Measurements from ENCODE around the gene UROD.
A peak's percentile ranks its signal among the peaks of the same experiment; 100 is the strongest.
"Not testable (repeated sequence)": the region's sequence is repeated elsewhere in the genome, so short reads cannot be mapped to it uniquely, and the experiment has no call there.

UROD gene

DNA sequence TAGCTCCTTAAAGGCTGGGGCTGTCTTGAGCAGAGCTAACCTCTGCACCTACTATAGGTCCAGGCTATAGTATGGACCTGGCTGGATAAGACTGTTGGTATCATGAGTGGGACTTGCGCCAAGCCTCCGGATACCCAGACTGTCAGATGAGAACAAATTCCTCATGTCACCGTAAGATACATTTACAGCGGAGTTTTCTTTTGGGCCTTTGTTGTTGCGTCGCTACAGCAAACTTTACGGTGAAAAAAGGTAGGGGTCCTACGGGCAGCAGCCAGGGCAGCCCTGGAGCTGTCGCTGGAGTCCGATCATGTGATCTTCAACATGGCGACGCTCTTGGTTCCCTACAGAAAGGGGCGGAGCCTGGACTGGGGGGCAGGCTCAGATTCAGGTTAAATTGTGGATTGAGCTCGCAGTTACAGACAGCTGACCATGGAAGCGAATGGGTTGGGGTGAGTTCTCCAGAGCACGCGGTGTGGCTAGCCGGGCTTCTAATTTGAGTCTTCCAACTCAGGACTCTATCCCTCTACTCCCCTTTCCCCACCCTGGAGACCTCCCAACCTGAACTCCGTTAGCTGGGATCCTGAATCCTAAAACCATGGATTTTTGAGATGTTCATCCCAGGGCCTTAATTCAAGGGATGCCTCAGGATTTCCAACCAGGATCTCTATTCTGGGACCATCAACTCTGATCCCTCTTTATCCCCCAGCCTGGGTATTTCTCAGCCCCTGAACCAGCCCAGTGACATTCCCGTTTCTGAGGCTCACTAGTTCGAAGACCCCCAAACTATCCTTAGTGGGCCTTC, at the start of gene UROD:
Gene UROD (plus strand): TSS at position 418 of the 802 bp plus-strand sequence. CDS start 12 bp downstream, at position 430.
- H3K36me3 Mint-ChIP-seq (ENCODE audit: insufficient read depth) = peaks cover 20% of the 10 kb centered on the region
- H3K4me1 Mint-ChIP-seq = peaks cover 58% of the 10 kb centered on the region
- H3K27me3 Mint-ChIP-seq = no peaks in the 10 kb centered on the region
- ATAC-seq (replicated peaks; ENCODE audit: extremely low read depth, poor library complexity, severe bottlenecking) = peak; percentile 88
- H3K4me3 Mint-ChIP-seq = peak within 1 kb of the TSS; percentile 90
- peak within 1 kb of the TSS; percentile 90 for H3K27ac Mint-ChIP-seq (ENCODE audit: low read depth)
- DNase-seq (ENCODE audit: low spot score in 2 of 2) = peak; percentile 74 to 81
- H3K9me3 Mint-ChIP-seq = no peaks in the 10 kb centered on the region

DNA sequence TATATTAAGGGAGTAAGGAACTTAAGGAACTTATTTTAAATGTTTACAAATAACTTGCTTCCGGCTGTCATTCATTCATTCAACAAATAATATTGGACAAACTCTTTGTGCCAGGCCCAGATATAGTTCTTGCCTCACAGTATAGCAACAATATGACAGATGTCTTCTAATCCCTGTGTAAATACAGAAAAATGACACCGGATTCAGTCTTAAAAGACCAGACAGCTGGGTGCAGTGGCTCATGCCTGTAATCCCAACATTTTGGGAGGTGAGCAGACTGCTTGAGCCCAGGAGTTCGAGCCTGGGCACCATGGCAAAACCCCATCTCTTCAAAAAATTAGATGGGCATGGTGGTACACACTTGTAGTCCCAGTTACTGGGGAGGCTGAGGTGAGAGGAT, 49.3 kb upstream of the UROD start:
- Mint-ChIP-seq H3K9me3 (no peaks in the 10 kb centered on the region), H3K4me1 (no peaks in the 10 kb centered on the region), H3K27me3 (no peaks in the 10 kb centered on the region), H3K36me3 (ENCODE audit: insufficient read depth) (peaks cover 6% of the 10 kb centered on the region), H3K4me3 (no peak overlapping the region), H3K27ac (ENCODE audit: low read depth) (no peak overlapping the region)
- no peak for ATAC-seq (replicated peaks; ENCODE audit: extremely low read depth, poor library complexity, severe bottlenecking)
- DNase-seq (ENCODE audit: low spot score in 2 of 2) = no peak

GRCh38 chr1:44964396-44964795, 47.7 kb upstream of the UROD start:
- Mint-ChIP-seq H3K27ac (ENCODE audit: low read depth) (no peak overlapping the region), H3K36me3 (ENCODE audit: insufficient read depth) (peaks cover 8% of the 10 kb centered on the region), H3K4me3 (no peak overlapping the region), H3K27me3 (no peaks in the 10 kb centered on the region), H3K9me3 (no peaks in the 10 kb centered on the region), H3K4me1 (no peaks in the 10 kb centered on the region)
- DNase-seq (ENCODE audit: low spot score in 2 of 2) (no peak), ATAC-seq (replicated peaks; ENCODE audit: extremely low read depth, poor library complexity, severe bottlenecking) (no peak)

GRCh38 chr1:44970317-44970716, 41.7 kb upstream of the UROD start:
- peaks cover 5% of the 10 kb centered on the region for H3K4me1 Mint-ChIP-seq
- no peak overlapping the region for H3K4me3 Mint-ChIP-seq
- ATAC-seq (replicated peaks; ENCODE audit: extremely low read depth, poor library complexity, severe bottlenecking) = no peak
- no peaks in the 10 kb centered on the region for H3K27me3 Mint-ChIP-seq
- DNase-seq (ENCODE audit: low spot score in 2 of 2) = no peak
- no peak overlapping the region for H3K27ac Mint-ChIP-seq (ENCODE audit: low read depth)
- H3K36me3 Mint-ChIP-seq (ENCODE audit: insufficient read depth) = peaks cover 23% of the 10 kb centered on the region
- H3K9me3 Mint-ChIP-seq = no peaks in the 10 kb centered on the region

DNA sequence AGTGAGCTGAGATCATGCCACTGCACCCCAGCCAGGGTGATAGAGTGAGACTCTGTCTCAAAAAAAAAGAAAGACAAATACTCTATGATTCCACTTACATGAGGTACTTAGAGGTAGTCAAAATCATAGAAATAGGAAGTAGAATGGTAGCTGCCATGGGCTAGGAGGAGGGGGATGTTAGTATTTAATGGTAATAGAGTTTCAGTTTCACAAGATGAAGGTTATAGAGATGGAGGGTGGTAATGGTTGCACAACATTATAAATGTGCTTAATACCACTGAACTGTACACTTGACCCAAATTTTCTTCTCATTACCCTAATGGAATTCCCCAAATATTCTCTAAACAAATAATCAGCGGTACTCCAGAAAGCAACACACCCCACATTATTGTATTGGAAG, 38.4 kb upstream of the UROD start:
- H3K4me1 Mint-ChIP-seq = peaks cover 5% of the 10 kb centered on the region
- ATAC-seq (replicated peaks; ENCODE audit: extremely low read depth, poor library complexity, severe bottlenecking) = no peak

GRCh38 chr1:44976252-44976651, 35.8 kb upstream of the UROD start:
- H3K4me3 Mint-ChIP-seq = no peak overlapping the region
- DNase-seq (ENCODE audit: low spot score in 2 of 2) (no peak), ATAC-seq (replicated peaks; ENCODE audit: extremely low read depth, poor library complexity, severe bottlenecking) (no peak)
- H3K36me3 Mint-ChIP-seq (ENCODE audit: insufficient read depth) = peaks cover 57% of the 10 kb centered on the region
- no peaks in the 10 kb centered on the region for H3K4me1 Mint-ChIP-seq
- H3K9me3 Mint-ChIP-seq = no peaks in the 10 kb centered on the region
- H3K27me3 Mint-ChIP-seq = no peaks in the 10 kb centered on the region
- no peak overlapping the region for H3K27ac Mint-ChIP-seq (ENCODE audit: low read depth)

More for the DNA sequence above, 38.4 kb upstream of the UROD start:
- Mint-ChIP-seq H3K9me3 (no peaks in the 10 kb centered on the region), H3K27ac (ENCODE audit: low read depth) (no peak overlapping the region), H3K4me3 (no peak overlapping the region), H3K27me3 (no peaks in the 10 kb centered on the region), H3K36me3 (ENCODE audit: insufficient read depth) (peaks cover 44% of the 10 kb centered on the region)
- DNase-seq (ENCODE audit: low spot score in 2 of 2) = no peak

DNA sequence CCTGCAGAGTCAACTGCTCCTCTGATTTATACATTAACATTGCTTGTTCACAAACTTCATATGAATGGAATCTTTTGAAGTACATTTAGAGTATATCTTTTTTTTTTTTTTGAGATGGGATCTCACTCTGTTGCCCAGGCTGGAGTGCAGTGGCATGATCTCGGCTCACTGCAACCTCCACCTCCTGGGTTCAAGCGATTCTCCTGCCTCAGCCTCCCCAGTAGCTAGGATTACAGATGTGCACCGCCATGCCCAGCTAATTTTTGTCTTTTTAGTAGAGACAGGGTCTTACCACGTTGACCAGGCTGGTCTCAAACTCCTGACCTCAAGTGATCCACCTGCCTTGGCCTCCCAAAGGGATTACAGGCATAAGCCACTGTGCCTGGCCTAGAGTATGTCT, 34.7 kb upstream of the UROD start:
- H3K4me1 Mint-ChIP-seq; H3K27ac Mint-ChIP-seq (ENCODE audit: low read depth); H3K27me3 Mint-ChIP-seq; H3K4me3 Mint-ChIP-seq; H3K9me3 Mint-ChIP-seq; DNase-seq (ENCODE audit: low spot score in 2 of 2); ATAC-seq (replicated peaks; ENCODE audit: extremely low read depth, poor library complexity, severe bottlenecking): not testable (repeated sequence)
- H3K36me3 Mint-ChIP-seq (ENCODE audit: insufficient read depth) = peaks cover 51% of the 10 kb centered on the region

DNA sequence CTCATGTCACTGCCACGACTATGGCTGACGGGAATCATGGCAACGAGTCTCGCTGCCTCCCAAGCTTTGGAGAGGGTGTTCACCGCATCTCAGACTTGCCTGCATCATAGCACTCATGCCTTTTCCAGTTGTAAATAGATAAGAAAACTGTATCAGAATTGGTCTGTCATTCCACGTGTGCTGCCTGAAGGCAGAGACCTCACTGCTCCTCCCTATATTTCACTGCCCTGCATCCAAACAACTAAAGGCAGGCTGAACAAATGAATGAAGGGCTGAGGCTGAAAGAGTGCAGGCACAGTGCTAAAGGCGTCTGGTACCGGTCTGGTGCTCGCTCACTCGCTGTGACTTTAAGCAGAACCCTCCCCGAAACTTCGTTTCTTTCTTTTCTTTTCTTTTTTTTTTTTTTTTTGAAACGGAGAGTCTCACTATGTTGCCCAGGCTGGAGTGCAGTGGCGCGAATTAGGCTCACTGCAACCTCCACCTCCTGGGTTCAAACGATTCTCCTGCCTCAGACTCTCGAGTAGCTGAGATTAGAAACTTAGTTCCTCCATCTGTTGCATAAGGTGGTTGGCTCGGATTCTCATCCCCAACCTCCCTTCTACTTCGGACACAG, 26.2 kb upstream of the UROD start:
- peaks cover 5% of the 10 kb centered on the region for H3K36me3 Mint-ChIP-seq (ENCODE audit: insufficient read depth)
- H3K27ac Mint-ChIP-seq (ENCODE audit: low read depth) = peak overlapping the region; percentile 85
- peak overlapping the region; percentile 90 for H3K4me3 Mint-ChIP-seq
- ATAC-seq (replicated peaks; ENCODE audit: extremely low read depth, poor library complexity, severe bottlenecking) (peak; percentile 3), DNase-seq (ENCODE audit: low spot score in 2 of 2) (no peak)
- no peaks in the 10 kb centered on the region for H3K9me3 Mint-ChIP-seq
- no peaks in the 10 kb centered on the region for H3K27me3 Mint-ChIP-seq
- H3K4me1 Mint-ChIP-seq = peaks cover 16% of the 10 kb centered on the region

- no peaks in the 10 kb centered on the region for H3K9me3 Mint-ChIP-seq
- peaks cover 16% of the 10 kb centered on the region for H3K4me1 Mint-ChIP-seq
- DNase-seq (ENCODE audit: low spot score in 2 of 2) (no peak), ATAC-seq (replicated peaks; ENCODE audit: extremely low read depth, poor library complexity, severe bottlenecking) (no peak)
- H3K36me3 Mint-ChIP-seq (ENCODE audit: insufficient read depth) = peaks cover 3% of the 10 kb centered on the region
- H3K4me3 Mint-ChIP-seq = no peak overlapping the region
- no peaks in the 10 kb centered on the region for H3K27me3 Mint-ChIP-seq
- no peak overlapping the region for H3K27ac Mint-ChIP-seq (ENCODE audit: low read depth)
Observed at GRCh38 chr1:44988531-44989156, 23.4 kb upstream of the UROD start.

GRCh38 chr1:44994309-44994898, 17.6 kb upstream of the UROD start:
- Mint-ChIP-seq H3K4me1 (no peaks in the 10 kb centered on the region), H3K27me3 (no peaks in the 10 kb centered on the region), H3K4me3 (no peak overlapping the region), H3K9me3 (no peaks in the 10 kb centered on the region), H3K27ac (ENCODE audit: low read depth) (no peak overlapping the region), H3K36me3 (ENCODE audit: insufficient read depth) (no peaks in the 10 kb centered on the region)
- ATAC-seq (replicated peaks; ENCODE audit: extremely low read depth, poor library complexity, severe bottlenecking) (no peak), DNase-seq (ENCODE audit: low spot score in 2 of 2) (no peak)

DNA sequence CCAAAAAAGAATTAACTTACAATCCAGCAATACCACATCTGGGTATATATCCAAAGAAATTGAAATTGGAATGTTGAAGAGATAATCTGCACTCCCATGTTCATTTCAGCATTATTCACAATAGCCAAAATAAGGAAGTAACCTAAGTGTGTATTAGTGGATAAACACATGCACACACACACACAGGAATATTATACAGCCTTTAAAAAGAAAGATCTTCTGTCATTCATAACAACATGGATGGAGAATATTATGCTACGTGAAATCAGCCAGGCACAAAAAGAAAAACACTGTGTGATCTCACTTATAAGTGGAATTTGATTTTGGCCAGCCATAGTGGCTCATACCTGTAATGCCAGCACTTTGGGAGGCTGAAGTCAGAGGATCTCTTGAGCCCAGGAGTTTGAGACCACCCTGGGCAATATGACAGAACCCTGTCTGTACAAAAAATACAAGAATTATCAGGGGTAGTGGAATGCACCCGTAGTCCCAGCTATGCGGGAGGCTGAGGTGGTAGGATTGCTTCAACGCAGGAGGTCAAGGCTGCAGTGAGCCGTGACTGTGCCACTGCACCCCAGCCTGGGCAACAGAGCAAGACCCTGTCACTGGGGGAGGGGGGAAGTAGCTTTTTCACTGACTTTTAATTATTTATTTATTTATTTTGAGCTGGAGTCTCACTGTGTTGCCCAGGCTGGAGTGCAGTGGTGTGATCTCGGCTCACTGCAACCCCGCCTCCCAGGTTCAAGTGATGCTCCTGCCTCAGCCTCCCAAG, 16.4 kb upstream of the UROD start:
- no peak overlapping the region for H3K27ac Mint-ChIP-seq (ENCODE audit: low read depth)
- H3K27me3 Mint-ChIP-seq = no peaks in the 10 kb centered on the region
- H3K4me1 Mint-ChIP-seq = peaks cover 3% of the 10 kb centered on the region
- H3K36me3 Mint-ChIP-seq (ENCODE audit: insufficient read depth) = no peaks in the 10 kb centered on the region
- ATAC-seq (replicated peaks; ENCODE audit: extremely low read depth, poor library complexity, severe bottlenecking) (no peak), DNase-seq (ENCODE audit: low spot score in 2 of 2) (no peak)
- H3K9me3 Mint-ChIP-seq = no peaks in the 10 kb centered on the region
- H3K4me3 Mint-ChIP-seq = no peak overlapping the region

- no peak for DNase-seq (ENCODE audit: low spot score in 2 of 2)
- H3K4me3 Mint-ChIP-seq = no peak overlapping the region
Observed at GRCh38 chr1:44999232-44999631, 12.8 kb upstream of the UROD start.

More at GRCh38 chr1:44999232-44999631, 12.8 kb upstream of the UROD start:
- Mint-ChIP-seq H3K27ac (ENCODE audit: low read depth) (no peak overlapping the region), H3K36me3 (ENCODE audit: insufficient read depth) (peaks cover 16% of the 10 kb centered on the region), H3K27me3 (no peaks in the 10 kb centered on the region), H3K9me3 (no peaks in the 10 kb centered on the region), H3K4me1 (peaks cover 9% of the 10 kb centered on the region)
- no peak for ATAC-seq (replicated peaks; ENCODE audit: extremely low read depth, poor library complexity, severe bottlenecking)

All from central memory CD8-positive, alpha-beta T cell (primary cell).